Stimulated activated CD8-positive, alpha-beta memory T cell treated with anti-CD3 and anti-CD28 coated beads, Interleukin-4, amount 100 ng/mL, for 24 hours (primary cell): ENCODE measurements around the gene TADA2A.
A peak's percentile ranks its signal among the peaks of the same experiment; 100 is the strongest.

Experiments
- DNase-seq: peaks from one replicate; pipeline ENCODE4 v3.0.0-alpha.2; 2020; ENCODE audit warnings: low read depth

The TADA2A gene

GRCh38 chr17:37461668-37462067, 55.0 kb downstream of the TADA2A start:
- no peak for DNase-seq

DNA sequence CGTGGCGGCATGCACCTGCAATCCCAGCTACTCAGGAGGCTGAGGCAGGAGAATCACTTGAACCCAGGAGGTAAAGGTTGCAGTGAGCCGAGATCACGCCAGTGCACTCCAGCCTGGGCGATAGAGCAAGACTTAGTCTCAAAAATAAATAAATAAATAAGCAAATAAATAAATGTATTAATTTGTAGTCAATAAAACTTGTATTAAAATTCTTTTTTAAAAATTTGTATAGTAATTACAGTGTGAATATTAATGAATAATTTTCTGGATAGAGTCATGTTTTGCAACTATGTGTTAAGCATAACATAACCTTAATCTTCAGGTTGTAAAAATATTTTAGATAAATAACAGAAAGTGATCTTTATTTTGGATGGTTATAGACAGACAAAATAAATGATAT, 55.8 kb downstream of the TADA2A start:
- no peak for DNase-seq

DNA sequence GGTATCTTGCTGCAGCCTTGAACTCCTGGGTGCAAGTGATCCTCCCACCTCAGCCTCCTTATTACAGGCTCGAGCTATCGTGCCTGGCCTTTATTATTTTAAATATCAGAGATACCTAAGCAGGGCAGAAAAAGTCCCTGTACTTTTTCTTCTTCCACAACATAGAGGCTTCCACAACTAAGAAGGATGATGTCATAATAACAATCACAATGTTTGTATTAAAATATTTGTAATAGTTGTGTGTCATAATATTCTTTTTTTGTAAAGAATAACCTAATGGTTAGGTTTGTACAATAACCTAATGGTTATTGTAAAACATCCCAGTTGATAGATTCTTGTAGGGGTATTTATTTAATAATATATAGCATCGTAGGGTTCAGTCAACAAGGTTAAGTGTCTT, 56.4 kb downstream of the TADA2A start:
- no peak for DNase-seq

GRCh38 chr17:37465069-37465616, 58.5 kb downstream of the TADA2A start:
- DNase-seq: no peak

- DNase-seq: no peak
Measured at GRCh38 chr17:37466471-37466870, 59.8 kb downstream of the TADA2A start.

DNA sequence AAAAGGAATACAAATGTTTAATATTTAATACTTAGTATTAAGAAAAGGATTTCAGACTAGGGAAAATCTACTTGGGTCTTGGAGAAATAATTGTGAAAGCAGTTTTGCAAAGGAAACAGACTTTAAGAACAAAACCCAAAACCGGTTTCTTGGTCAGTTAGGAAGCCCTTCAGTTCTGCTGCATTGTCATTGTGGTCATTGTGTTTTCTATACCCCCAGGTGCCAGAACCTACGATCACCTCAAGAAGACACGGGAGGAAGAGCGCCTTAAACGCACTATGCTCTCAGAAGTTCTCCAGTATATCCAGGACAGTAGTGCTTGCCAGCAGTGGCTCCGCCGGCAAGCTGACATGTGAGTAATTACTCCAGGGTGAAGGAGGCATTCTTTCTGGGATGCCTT, 63.5 kb downstream of the TADA2A start:
- no peak for DNase-seq

- DNase-seq: no peak
Measured at GRCh38 chr17:37475731-37476420, 69.2 kb downstream of the TADA2A start.

- no peak for DNase-seq
Measured at GRCh38 chr17:37476431-37477120, 69.9 kb downstream of the TADA2A start.

GRCh38 chr17:37478187-37478586, 71.5 kb downstream of the TADA2A start:
- DNase-seq: no peak

- no peak for DNase-seq
Measured at GRCh38 chr17:37479025-37479424, 72.3 kb downstream of the TADA2A start.

- no peak for DNase-seq
Measured at GRCh38 chr17:37480427-37480826, 73.7 kb downstream of the TADA2A start.

DNA sequence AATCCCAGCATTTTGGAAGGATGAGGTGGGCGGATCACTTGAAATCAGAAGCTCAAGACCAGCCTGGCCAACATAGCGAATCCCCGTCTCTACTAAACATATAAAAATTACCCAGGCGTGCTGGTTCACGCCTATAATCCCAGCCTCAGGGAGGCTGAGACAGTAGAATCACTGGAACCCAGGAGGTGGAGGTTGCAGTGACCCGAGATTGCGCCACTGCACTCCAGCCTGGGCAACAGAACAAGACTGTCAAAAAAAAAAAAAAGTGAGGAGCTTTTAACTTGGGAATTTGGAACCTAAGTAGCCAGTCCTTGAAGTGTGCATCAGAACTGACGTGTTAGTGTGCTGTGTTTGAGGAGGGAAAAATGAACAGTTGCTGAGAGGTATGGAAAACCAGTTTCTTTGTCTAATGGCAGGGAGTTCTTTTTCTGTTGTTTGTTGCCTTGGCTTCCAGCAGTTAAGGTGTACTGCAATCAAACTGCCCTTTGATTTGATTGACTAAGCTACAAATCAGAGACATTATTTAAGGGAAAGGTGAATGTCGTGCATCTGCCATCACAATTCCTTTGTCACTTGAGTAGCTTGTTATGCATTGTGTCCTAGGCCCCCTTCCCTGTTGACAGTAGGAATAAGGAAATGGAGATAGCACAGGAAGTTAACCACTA, 74.4 kb downstream of the TADA2A start:
- no peak for DNase-seq

- no peak for DNase-seq
Measured at GRCh38 chr17:37483311-37484039, 76.8 kb downstream of the TADA2A start.

GRCh38 chr17:37485938-37486570, 79.4 kb downstream of the TADA2A start:
- DNase-seq: no peak

GRCh38 chr17:37488009-37488604, 81.4 kb downstream of the TADA2A start:
- DNase-seq: no peak

- peak; percentile 31 for DNase-seq
Measured at GRCh38 chr17:37488607-37489196, 82.0 kb downstream of the TADA2A start.

GRCh38 chr17:37489197-37490001, 82.7 kb downstream of the TADA2A start, which contains the start of gene DUSP14:
TSS of gene DUSP14 (plus strand) at chr17:37489891. CDS start at chr17:37512273, 22,382 bp downstream.
- DNase-seq: peak; percentile 71

DNA sequence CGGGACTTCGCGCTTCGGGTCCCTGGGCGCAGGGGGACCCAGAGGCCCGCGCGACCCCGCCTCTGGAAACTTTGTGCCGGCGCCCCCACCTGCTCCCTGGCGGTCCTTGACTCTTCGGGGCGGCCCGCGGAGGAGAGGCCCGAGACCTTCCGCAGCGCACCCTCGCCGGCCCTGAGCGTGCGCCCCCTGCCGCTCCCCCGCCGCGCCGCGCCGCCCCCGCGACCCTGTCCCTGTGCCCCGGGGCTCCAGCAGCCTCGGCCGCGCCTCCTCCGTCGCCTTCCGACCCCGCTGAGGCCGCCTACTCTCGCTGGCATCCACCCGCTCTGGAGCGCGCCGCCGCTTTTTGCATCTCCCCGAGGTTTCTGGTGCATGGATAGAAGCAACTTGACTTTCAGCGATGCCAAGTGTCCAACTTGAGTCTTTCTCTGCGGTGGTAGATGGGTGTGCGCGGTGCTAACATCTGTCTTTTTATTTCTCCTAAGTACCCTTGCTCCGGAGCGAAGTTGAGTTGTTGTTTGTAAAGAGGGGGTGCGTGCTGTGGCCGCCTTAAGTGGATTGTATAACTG, 83.4 kb downstream of the TADA2A start:
- DNase-seq: peak; percentile 60
